ENCODE results near the gene SMIM17. TPM values are rescaled to one million over a fixed set of nuclear protein-coding genes. Genes with fewer than 3 reads are reported as not detected.
"Not testable (repeated sequence)": the region's sequence is repeated elsewhere in the genome, so short reads cannot be mapped to it uniquely, and the experiment has no call there.

SMIM17 gene
- total RNA-seq, 1 donor from 2014 or later: not detected

GRCh38 chr19:56660381-56661107, 17.6 kb downstream of the SMIM17 start:
- peak; percentile 42 for DNase-seq (ENCODE audit: low spot score)

- DNase-seq (ENCODE audit: low spot score): peak; percentile 28
Measured at GRCh38 chr19:56661248-56661647, 18.3 kb downstream of the SMIM17 start.

- peak; percentile 35 for DNase-seq (ENCODE audit: low spot score)
Measured at GRCh38 chr19:56663931-56664500, 21.1 kb downstream of the SMIM17 start.

GRCh38 chr19:56664511-56664910, 21.6 kb downstream of the SMIM17 start:
- DNase-seq (ENCODE audit: low spot score): peak; percentile 32

- DNase-seq (ENCODE audit: low spot score): no peak
Measured at GRCh38 chr19:56667311-56667870, 24.4 kb downstream of the SMIM17 start.

GRCh38 chr19:56668676-56669075, 25.7 kb downstream of the SMIM17 start:
- DNase-seq (ENCODE audit: low spot score): no peak

GRCh38 chr19:56670401-56670960, 27.5 kb downstream of the SMIM17 start:
- no peak for DNase-seq (ENCODE audit: low spot score)

GRCh38 chr19:56670961-56671612, 28.1 kb downstream of the SMIM17 start:
- peak; percentile 60 for DNase-seq (ENCODE audit: low spot score)

GRCh38 chr19:56671613-56671994, 28.6 kb downstream of the SMIM17 start, which contains the start of gene ZNF835:
ZNF835 (minus strand) TSS chr19:56671757; CDS start chr19:56665198, 6,559 bp downstream.
- peak; percentile 92 for DNase-seq (ENCODE audit: low spot score)

- not testable (repeated sequence) for DNase-seq (ENCODE audit: low spot score)
Measured at GRCh38 chr19:56672610-56673009, 29.7 kb downstream of the SMIM17 start.

- DNase-seq (ENCODE audit: low spot score): no peak
Measured at GRCh38 chr19:56678205-56678604, 35.2 kb downstream of the SMIM17 start.

GRCh38 chr19:56681702-56682101, 38.7 kb downstream of the SMIM17 start:
- no peak for DNase-seq (ENCODE audit: low spot score)

- DNase-seq (ENCODE audit: low spot score): no peak
Measured at GRCh38 chr19:56683116-56683515, 40.2 kb downstream of the SMIM17 start.

GRCh38 chr19:56687031-56687430, 44.1 kb downstream of the SMIM17 start:
- DNase-seq (ENCODE audit: low spot score): no peak

GRCh38 chr19:56689198-56689597, 46.2 kb downstream of the SMIM17 start:
- no peak for DNase-seq (ENCODE audit: low spot score)

GRCh38 chr19:56690670-56691069, 47.7 kb downstream of the SMIM17 start:
- DNase-seq (ENCODE audit: low spot score): no peak

GRCh38 chr19:56692206-56692895, 49.4 kb downstream of the SMIM17 start:
- DNase-seq (ENCODE audit: low spot score): no peak

GRCh38 chr19:56699552-56699951, 56.6 kb downstream of the SMIM17 start:
- no peak for DNase-seq (ENCODE audit: low spot score)

- no peak for DNase-seq (ENCODE audit: low spot score)
Measured at GRCh38 chr19:56701895-56702294, 58.9 kb downstream of the SMIM17 start.

GRCh38 chr19:56705939-56706338, 63.0 kb downstream of the SMIM17 start:
- DNase-seq (ENCODE audit: low spot score): no peak
